Muscle layer of duodenum (tissue), 2 donors: ENCODE data around the gene NCKAP5.

Source experiments
- H3K27ac ChIP-seq: one replicate; pipeline ENCODE4 v1.7.0; 2013; ENCODE audit warnings: mild to moderate bottlenecking, low read length
- H3K27me3 ChIP-seq: one replicate; pipeline ENCODE4 v1.7.0; 2013; ENCODE audit warnings: low read depth, mild to moderate bottlenecking, control low read depth, low read length
- H3K36me3 ChIP-seq, 2 donors: one replicate each; pipeline ENCODE4 v1.7.0; 2013; ENCODE audit warnings: low read length in 2 of 2, control low read depth in 1 of 2, mild to moderate bottlenecking in 1 of 2; ENCODE audit not compliant: insufficient read depth in 2 of 2, control insufficient read depth in 1 of 2
- H3K4me1 ChIP-seq, 2 donors: one replicate each; pipeline ENCODE4 v1.7.0; 2013; ENCODE audit warnings: low read length in 2 of 2, mild to moderate bottlenecking in 2 of 2, control low read depth in 1 of 2, moderate library complexity in 1 of 2; ENCODE audit not compliant: insufficient read depth in 2 of 2, control insufficient read depth in 1 of 2
- H3K4me3 ChIP-seq, 2 donors: one replicate each; pipeline ENCODE4 v1.7.0; 2013; ENCODE audit warnings: low read length in 2 of 2, low read depth in 1 of 2, mild to moderate bottlenecking in 1 of 2
- H3K9me3 ChIP-seq, 2 donors: one replicate each; pipeline ENCODE4 v1.7.0; 2013; ENCODE audit warnings: low read length in 2 of 2, control low read depth in 1 of 2, mild to moderate bottlenecking in 1 of 2; ENCODE audit not compliant: control insufficient read depth in 1 of 2
- donor health status: healthy.

Gene NCKAP5

DNA sequence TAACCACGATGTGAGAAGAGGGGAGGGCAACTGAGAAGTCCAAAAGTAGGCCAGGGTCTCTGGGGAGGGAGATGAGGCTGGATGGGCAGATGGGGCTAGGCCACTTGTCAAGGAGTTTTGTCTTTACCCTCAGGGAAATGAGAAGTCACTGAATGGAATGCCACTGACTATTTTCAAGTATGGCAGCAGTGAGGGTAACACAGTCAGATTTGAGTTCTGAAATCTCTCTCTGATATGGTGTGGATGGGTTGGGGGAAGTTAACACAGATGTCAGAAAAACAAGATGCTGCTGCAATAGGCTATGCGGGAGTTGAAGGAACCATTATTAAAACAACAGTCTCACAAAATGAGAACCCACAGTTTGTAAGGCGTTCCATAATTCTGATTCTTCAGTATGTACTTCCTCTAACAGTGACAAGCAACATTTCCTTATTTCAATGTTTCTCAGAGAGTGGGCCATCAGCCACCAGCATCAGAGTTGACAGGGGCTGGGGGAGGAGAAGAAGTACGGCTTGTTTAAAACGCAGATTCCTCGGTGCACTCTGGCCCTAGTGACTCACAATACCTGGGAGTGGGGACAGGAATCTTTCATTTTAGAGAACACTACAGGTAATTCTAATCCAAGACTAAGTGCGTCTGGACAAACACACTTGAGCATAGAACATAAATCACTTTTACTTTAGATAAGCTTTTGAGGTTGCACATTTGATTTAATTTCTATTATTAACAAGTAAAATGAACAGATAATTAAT is 596.8 kb downstream of the NCKAP5 start:
- H3K27ac ChIP-seq: no peak overlapping the region

DNA sequence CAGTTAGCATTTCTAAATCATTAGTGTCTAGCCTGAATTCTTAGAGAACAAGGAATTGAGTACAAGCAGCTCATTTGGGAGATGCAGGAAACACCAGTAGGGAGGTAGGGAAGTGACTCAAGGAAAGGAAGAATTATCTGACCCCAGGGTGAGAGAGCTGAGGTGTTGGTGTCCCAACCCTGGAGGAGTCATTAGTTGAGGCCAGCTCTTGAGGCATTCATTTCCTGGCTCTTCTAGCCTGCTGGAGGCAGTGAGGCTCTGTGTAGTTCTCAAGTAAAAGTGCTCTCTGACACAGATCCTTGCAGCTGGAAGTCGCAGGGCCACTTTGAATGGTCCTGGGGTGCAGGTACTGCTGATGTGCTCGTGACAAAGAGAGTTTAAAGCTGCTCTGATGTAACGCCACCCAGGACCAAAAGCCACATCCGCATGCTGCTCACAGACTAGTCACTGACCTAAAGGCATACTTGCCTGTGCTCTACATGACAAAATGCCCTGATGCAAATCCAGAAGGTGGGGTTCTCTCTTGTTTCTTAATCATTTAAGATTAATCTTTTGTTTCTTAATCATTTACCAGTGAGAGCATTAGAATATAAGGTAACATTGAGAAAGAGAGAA is 598.8 kb downstream of the NCKAP5 start:
- no peak overlapping the region for H3K27ac ChIP-seq

More for the DNA sequence above, 596.8 kb downstream of the NCKAP5 start:
- Histone ChIP-seq H3K9me3 (no peaks in the 10 kb centered on the region), H3K27me3 (no peaks in the 10 kb centered on the region), H3K36me3 (no peaks in the 10 kb centered on the region), H3K4me3 (no peak overlapping the region), H3K4me1 (no peaks in the 10 kb centered on the region)

DNA sequence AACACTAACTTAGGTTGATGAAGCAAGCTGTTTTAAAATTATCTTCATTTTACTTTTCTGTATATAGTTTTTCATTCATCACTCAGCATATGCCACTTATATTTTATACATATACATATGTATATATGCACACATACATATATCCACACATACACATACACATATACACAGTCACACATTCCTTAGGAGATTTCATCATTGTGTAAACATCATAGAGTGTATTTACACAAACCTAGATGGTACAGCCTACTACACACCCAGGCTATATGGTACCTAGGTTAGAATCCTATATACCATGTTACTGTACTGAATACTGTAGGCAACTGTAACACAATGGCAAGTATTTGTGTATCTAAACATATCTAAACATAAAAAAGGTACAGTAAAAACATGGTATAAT is 602.8 kb downstream of the NCKAP5 start:
- Histone ChIP-seq H3K4me1 (no peaks in the 10 kb centered on the region), H3K4me3 (no peak overlapping the region), H3K27ac (no peak overlapping the region), H3K9me3 (no peaks in the 10 kb centered on the region), H3K27me3 (no peaks in the 10 kb centered on the region), H3K36me3 (no peaks in the 10 kb centered on the region)

More for the DNA sequence above, 598.8 kb downstream of the NCKAP5 start:
- no peak overlapping the region for H3K4me3 ChIP-seq
- H3K27me3 ChIP-seq: no peaks in the 10 kb centered on the region
- H3K36me3 ChIP-seq: no peaks in the 10 kb centered on the region
- no peaks in the 10 kb centered on the region for H3K9me3 ChIP-seq
- no peaks in the 10 kb centered on the region for H3K4me1 ChIP-seq

DNA sequence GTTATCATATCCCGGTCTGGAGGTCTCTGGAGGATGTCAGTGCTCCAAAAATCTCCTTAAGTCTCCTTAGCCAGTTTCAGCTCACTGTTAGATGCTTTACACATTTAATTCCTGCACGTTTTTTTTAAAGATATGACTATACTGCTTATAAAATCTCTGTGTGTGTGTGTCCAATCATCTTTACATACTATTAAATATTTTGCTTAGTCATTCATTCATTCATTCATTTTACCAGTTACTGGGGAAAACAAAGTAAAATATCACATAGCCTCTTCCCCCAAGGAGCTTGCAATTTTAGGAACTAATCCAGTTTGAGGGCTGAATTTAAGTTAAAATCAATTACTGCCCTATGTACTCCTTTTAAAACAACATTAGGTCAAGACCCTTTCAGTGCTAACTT is 605.1 kb downstream of the NCKAP5 start:
- no peaks in the 10 kb centered on the region for H3K36me3 ChIP-seq
- H3K9me3 ChIP-seq: no peaks in the 10 kb centered on the region
- H3K4me3 ChIP-seq: no peak overlapping the region
- H3K4me1 ChIP-seq: no peaks in the 10 kb centered on the region
- no peaks in the 10 kb centered on the region for H3K27me3 ChIP-seq
- no peak overlapping the region for H3K27ac ChIP-seq

DNA sequence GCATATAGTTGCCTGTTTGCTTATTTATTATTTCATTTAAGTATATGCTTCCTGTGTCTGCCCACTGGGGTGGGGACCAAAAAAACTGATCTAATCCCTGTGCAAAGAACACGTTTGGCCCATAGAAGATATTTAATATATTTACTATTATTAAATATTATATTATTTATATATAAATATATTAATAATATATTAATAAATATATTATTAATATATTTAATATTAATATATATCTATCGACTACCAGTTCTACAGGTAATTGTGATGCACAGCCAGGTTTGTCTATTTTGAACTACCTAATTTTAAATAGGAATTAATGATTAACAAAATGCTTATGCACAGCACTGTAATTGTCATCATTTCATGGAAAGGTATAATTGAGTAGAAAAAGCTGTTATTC is 609.4 kb downstream of the NCKAP5 start:
- no peak overlapping the region for H3K4me3 ChIP-seq
- no peak overlapping the region for H3K27ac ChIP-seq
- H3K27me3 ChIP-seq: no peaks in the 10 kb centered on the region
- H3K9me3 ChIP-seq: no peaks in the 10 kb centered on the region
- H3K36me3 ChIP-seq: no peaks in the 10 kb centered on the region
- no peaks in the 10 kb centered on the region for H3K4me1 ChIP-seq

DNA sequence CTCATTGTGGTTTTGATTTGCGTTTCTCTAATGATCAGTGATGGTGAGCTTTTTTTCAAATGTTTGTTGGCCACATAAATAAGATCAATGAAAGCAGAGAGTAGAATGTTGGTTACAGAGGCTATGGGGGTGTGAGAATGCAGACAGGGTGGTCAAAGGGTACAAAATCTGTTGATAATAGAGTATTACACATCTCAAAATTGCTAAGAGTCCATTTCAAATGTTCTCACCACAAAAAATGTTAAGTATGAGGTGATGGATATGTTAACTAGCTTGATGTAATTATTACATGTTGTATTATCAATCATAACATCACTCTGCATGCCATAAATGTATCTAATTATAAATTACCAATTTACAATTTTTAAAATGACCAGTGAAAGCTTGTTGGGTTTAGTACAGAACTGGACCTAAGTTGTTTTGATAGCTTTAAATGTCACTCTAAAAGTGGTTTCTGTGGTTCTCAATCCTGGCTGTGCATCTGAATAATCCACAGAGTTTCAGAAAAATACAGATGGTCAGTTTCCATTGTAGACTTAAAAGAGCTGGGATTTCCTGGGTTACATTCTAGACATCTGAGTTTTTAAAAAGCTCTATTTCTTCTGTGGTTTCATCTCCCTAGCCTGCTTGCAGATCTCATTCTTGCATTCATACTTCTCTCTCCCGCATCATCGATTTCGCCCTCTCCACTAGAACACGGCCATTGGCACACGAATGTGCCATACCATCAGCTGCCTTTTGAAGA is 612.2 kb downstream of the NCKAP5 start:
- no peak overlapping the region for H3K27ac ChIP-seq
- H3K4me1 ChIP-seq: no peaks in the 10 kb centered on the region
- H3K36me3 ChIP-seq: no peaks in the 10 kb centered on the region
- no peaks in the 10 kb centered on the region for H3K27me3 ChIP-seq
- no peak overlapping the region for H3K4me3 ChIP-seq
- H3K9me3 ChIP-seq: no peaks in the 10 kb centered on the region

DNA sequence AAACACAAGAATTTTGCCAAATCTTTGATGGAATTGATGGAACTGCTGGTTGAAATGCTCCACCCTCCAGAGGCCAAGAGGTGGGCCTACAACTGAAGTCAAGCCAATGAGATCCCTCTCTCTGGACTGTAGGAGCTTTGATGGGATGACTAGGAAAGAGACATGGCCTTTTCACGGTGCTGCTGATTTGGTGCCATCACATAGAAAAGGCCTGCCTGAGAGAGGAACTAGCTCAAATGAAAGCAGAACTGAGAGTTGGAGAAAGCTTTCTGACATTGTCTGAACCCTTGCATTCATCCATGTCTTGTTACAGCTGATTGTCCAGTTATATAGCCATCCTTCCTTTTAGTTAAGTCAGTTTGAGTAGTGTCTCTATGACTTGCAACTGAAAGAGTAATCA is 614.5 kb downstream of the NCKAP5 start:
- Histone ChIP-seq H3K27ac (no peak overlapping the region), H3K4me1 (no peaks in the 10 kb centered on the region), H3K27me3 (no peaks in the 10 kb centered on the region), H3K36me3 (no peaks in the 10 kb centered on the region), H3K9me3 (no peaks in the 10 kb centered on the region), H3K4me3 (no peak overlapping the region)

DNA sequence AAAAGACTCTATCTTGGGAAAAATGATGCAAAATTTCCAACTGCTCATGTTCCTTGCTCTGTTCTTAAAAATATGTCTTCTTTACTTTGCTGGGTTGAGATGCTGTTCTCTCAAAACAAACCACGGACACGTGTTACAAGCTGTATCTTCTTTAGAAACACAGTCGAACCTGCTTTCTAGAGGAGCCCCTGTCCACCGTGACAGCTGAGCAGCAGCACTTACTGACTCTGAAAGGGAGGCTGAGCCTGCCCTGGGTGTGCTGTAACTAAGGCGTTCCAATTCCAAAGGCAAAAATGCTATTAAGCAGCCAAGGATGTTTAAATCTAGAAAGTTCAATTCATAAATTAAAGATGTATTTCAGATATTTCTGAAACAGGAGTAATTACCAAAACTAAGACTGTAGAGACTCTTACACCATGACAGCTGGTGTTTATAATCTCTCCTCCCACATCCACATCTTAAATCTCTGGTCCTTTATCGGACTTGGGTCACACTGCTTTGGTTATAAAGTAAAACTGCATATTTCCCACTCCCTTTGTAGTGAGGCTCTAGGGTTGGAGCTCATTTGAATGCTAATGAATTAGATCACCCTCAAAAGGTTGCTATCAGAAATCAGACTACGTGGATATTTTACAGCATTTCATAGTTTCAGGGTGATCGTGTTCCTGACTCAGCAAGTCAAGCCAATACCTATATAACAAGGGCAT is 617.1 kb downstream of the NCKAP5 start:
- no peak overlapping the region for H3K27ac ChIP-seq
- no peak overlapping the region for H3K4me3 ChIP-seq
- no peaks in the 10 kb centered on the region for H3K4me1 ChIP-seq
- no peaks in the 10 kb centered on the region for H3K36me3 ChIP-seq
- no peaks in the 10 kb centered on the region for H3K9me3 ChIP-seq
- H3K27me3 ChIP-seq: no peaks in the 10 kb centered on the region

DNA sequence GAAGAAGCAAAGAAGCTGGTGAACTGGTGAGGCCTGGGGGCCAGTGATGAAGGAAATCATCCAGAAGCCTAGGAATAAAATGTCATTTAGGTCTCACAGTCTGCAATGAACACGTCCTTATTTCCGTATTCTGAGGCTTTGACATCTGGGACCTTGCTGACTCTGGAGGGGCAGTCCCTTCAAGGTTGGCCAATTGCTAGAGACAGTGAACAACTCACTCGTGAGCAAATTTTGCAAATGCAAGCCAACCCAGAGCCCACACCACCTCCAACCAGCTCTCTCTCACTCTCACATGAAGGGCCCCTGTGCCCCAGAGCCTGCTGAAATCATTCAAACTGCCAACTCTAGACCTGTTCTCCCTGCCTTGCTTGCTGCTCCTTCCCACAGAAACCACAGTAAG is 619.2 kb downstream of the NCKAP5 start:
- Histone ChIP-seq H3K27me3 (no peaks in the 10 kb centered on the region), H3K36me3 (no peaks in the 10 kb centered on the region), H3K27ac (no peak overlapping the region), H3K9me3 (no peaks in the 10 kb centered on the region), H3K4me3 (no peak overlapping the region), H3K4me1 (no peaks in the 10 kb centered on the region)

DNA sequence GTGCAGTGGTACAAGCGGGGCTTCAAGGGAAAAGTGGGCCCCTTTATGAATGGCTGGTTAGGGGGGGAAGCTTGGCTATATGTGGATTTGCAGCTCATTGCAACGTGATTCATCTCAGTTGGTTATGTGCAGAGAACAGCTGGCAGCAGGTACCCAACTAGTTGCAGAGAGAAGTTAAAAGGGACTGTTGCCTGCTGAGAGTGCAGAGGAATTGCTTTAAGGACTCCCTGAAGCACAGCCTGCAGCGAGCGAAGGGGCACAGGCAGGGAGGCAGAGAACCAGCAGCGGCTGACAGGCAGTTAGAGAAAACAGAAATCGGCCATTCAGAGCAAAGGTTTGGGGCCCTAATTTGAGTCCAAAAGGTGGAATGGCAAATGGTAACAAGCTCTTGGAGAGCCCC is 620.1 kb downstream of the NCKAP5 start:
- Histone ChIP-seq H3K27me3 (no peaks in the 10 kb centered on the region), H3K4me1 (no peaks in the 10 kb centered on the region), H3K9me3 (no peaks in the 10 kb centered on the region), H3K4me3 (no peak overlapping the region), H3K36me3 (no peaks in the 10 kb centered on the region), H3K27ac (no peak overlapping the region)

DNA sequence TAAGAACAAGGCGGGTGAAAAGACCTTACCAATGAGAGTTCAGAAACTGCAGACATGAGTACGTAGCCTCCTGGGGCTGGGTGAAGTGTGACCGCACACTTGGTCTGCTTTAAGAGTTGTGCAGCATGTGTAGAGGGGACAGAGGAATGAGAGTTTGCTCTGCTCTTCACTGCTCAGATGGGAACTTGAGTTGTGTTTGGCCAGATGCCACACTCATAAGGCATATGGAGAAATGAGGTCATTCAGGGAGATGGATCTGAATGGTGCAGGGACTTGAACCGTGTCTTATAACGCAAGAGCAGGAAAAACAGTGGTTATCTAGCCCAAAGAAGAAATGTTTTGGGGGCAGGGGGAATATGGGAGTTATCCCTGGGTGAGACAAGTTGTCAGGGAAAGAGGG is 624.4 kb downstream of the NCKAP5 start:
- no peaks in the 10 kb centered on the region for H3K9me3 ChIP-seq
- no peak overlapping the region for H3K27ac ChIP-seq
- H3K4me1 ChIP-seq: no peaks in the 10 kb centered on the region
- H3K4me3 ChIP-seq: no peak overlapping the region
- H3K36me3 ChIP-seq: no peaks in the 10 kb centered on the region
- no peaks in the 10 kb centered on the region for H3K27me3 ChIP-seq
